ENCODE results near the gene VAV1. TPM values are rescaled to one million over a fixed set of nuclear protein-coding genes. Genes with fewer than 3 reads are reported as not detected.

VAV1 gene
- total and polyA plus RNA-seq, 4 donors = 0.60 to 13.3 (median 4.1) TPM

GRCh38 chr19:6730941-6731670, 41.4 kb upstream of the VAV1 start:
- peak overlapping the region; percentile 54 to 62 for H3K27ac ChIP-seq (ENCODE audit: low read depth in 1 of 2, low read length in 2 of 2)
- no peak for DNase-seq (ENCODE audit: low spot score)
- H3K9me3 ChIP-seq (ENCODE audit: control insufficient read depth in 4 of 4, low read length in 3 of 4) = no peaks in the 10 kb centered on the region
- peak overlapping the region in 1 of 3 donors; percentile 40 for H3K4me3 ChIP-seq (ENCODE audit: low read depth in 1 of 3, low read length in 3 of 3)
- TF ChIP-seq HNF4G (IDR thresholded peaks at IDR 0.05) (no peak), GABPA (IDR thresholded peaks at IDR 0.05 in 1 of 2, conservative IDR thresholded peaks at IDR 0.05 in 1 of 2) (no peak), HNF4A (conservative IDR thresholded peaks at IDR 0.05) (no peak), YY1 (IDR thresholded peaks at IDR 0.05) (no peak), EGR1 (IDR thresholded peaks at IDR 0.05; ENCODE audit: low read depth in 2 of 2) (no peak), RXRA (IDR thresholded peaks at IDR 0.05) (no peak), TAF1 (conservative IDR thresholded peaks at IDR 0.05) (no peak), FOXA2 (IDR thresholded peaks at IDR 0.05) (no peak), JUND (IDR thresholded peaks at IDR 0.05) (no peak), NR2F2 (IDR thresholded peaks at IDR 0.05) (no peak), RAD21 (IDR thresholded peaks at IDR 0.05) (no peak), SP1 (IDR thresholded peaks at IDR 0.05) (no peak)
- TF ChIP-seq, protein P1, sequence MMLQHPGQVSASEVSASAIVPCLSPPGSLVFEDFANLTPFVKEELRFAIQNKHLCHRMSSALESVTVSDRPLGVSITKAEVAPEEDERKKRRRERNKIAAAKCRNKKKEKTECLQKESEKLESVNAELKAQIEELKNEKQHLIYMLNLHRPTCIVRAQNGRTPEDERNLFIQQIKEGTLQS (IDR thresholded peaks at IDR 0.05) = no peak
- TF ChIP-seq, protein P2, sequence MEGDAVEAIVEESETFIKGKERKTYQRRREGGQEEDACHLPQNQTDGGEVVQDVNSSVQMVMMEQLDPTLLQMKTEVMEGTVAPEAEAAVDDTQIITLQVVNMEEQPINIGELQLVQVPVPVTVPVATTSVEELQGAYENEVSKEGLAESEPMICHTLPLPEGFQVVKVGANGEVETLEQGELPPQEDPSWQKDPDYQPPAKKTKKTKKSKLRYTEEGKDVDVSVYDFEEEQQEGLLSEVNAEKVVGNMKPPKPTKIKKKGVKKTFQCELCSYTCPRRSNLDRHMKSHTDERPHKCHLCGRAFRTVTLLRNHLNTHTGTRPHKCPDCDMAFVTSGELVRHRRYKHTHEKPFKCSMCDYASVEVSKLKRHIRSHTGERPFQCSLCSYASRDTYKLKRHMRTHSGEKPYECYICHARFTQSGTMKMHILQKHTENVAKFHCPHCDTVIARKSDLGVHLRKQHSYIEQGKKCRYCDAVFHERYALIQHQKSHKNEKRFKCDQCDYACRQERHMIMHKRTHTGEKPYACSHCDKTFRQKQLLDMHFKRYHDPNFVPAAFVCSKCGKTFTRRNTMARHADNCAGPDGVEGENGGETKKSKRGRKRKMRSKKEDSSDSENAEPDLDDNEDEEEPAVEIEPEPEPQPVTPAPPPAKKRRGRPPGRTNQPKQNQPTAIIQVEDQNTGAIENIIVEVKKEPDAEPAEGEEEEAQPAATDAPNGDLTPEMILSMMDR (IDR thresholded peaks at IDR 0.05; ENCODE audit: low read depth, low read length, missing input control) = no peak
- TF ChIP-seq, protein P3, sequence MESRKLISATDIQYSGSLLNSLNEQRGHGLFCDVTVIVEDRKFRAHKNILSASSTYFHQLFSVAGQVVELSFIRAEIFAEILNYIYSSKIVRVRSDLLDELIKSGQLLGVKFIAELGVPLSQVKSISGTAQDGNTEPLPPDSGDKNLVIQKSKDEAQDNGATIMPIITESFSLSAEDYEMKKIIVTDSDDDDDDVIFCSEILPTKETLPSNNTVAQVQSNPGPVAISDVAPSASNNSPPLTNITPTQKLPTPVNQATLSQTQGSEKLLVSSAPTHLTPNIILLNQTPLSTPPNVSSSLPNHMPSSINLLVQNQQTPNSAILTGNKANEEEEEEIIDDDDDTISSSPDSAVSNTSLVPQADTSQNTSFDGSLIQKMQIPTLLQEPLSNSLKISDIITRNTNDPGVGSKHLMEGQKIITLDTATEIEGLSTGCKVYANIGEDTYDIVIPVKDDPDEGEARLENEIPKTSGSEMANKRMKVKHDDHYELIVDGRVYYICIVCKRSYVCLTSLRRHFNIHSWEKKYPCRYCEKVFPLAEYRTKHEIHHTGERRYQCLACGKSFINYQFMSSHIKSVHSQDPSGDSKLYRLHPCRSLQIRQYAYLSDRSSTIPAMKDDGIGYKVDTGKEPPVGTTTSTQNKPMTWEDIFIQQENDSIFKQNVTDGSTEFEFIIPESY (IDR thresholded peaks at IDR 0.05) = no peak
- peaks cover 5 to 40% (median 27%) of the 10 kb centered on the region in 4 donors for H3K4me1 ChIP-seq (ENCODE audit: control insufficient read depth in 4 of 4, insufficient read depth in 4 of 4, low read length in 3 of 4)
- H3K27me3 ChIP-seq (ENCODE audit: control insufficient read depth in 4 of 4, insufficient read depth in 4 of 4, low read length in 3 of 4) = no peaks in the 10 kb centered on the region
- WGBS = 85% methylated on average over 30 of the region's 30 CpGs
- H3K9ac ChIP-seq (ENCODE audit: low read depth in 1 of 2, low read length in 2 of 2) = no peak overlapping the region
- H3K36me3 ChIP-seq (ENCODE audit: control insufficient read depth in 4 of 4, insufficient read depth in 3 of 4, low read depth in 1 of 4, low read length in 3 of 4) = peaks cover 2 to 11% (median 3%) of the 10 kb centered on the region in 4 donors

DNA sequence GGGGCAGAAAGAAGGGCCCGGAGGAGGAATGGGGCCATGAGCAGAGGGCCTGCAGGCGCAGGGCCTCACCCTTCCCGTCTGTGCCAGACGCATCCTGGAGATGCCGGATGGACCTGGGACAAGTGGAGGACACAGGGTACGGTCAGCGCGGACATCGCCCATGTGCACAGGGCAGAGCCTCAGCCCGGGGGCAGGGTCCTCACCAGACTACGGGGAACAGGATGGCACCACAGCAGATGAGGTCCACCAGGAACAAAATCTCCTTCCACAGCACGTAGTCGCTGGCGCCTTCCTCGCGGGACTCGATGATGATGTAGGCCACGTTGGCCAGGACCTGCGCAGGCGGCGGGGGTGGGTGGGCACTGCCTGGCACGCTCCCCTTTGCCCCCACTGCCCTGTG, 40.7 kb upstream of the VAV1 start:
- H3K36me3 ChIP-seq (ENCODE audit: control insufficient read depth in 4 of 4, insufficient read depth in 3 of 4, low read depth in 1 of 4, low read length in 3 of 4) = peaks cover 2 to 11% (median 3%) of the 10 kb centered on the region in 4 donors

More for the DNA sequence above, 40.7 kb upstream of the VAV1 start:
- TF ChIP-seq, protein P4, sequence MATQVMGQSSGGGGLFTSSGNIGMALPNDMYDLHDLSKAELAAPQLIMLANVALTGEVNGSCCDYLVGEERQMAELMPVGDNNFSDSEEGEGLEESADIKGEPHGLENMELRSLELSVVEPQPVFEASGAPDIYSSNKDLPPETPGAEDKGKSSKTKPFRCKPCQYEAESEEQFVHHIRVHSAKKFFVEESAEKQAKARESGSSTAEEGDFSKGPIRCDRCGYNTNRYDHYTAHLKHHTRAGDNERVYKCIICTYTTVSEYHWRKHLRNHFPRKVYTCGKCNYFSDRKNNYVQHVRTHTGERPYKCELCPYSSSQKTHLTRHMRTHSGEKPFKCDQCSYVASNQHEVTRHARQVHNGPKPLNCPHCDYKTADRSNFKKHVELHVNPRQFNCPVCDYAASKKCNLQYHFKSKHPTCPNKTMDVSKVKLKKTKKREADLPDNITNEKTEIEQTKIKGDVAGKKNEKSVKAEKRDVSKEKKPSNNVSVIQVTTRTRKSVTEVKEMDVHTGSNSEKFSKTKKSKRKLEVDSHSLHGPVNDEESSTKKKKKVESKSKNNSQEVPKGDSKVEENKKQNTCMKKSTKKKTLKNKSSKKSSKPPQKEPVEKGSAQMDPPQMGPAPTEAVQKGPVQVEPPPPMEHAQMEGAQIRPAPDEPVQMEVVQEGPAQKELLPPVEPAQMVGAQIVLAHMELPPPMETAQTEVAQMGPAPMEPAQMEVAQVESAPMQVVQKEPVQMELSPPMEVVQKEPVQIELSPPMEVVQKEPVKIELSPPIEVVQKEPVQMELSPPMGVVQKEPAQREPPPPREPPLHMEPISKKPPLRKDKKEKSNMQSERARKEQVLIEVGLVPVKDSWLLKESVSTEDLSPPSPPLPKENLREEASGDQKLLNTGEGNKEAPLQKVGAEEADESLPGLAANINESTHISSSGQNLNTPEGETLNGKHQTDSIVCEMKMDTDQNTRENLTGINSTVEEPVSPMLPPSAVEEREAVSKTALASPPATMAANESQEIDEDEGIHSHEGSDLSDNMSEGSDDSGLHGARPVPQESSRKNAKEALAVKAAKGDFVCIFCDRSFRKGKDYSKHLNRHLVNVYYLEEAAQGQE (IDR thresholded peaks at IDR 0.05) = no peak
- TF ChIP-seq EGR1 (IDR thresholded peaks at IDR 0.05; ENCODE audit: low read depth in 2 of 2) = no peak
- no peak for TF ChIP-seq HNF4A (conservative IDR thresholded peaks at IDR 0.05)
- no peak for TF ChIP-seq GABPA (IDR thresholded peaks at IDR 0.05 in 1 of 2, conservative IDR thresholded peaks at IDR 0.05 in 1 of 2)
- TF ChIP-seq FOXA1 (IDR thresholded peaks at IDR 0.05) = no peak
- TF ChIP-seq MAX (IDR thresholded peaks at IDR 0.05) = no peak
- TF ChIP-seq, protein P3 (IDR thresholded peaks at IDR 0.05) = no peak
- TF ChIP-seq HNF4G (IDR thresholded peaks at IDR 0.05) = no peak
- no peak for TF ChIP-seq JUND (IDR thresholded peaks at IDR 0.05)
- TF ChIP-seq RAD21 (IDR thresholded peaks at IDR 0.05) = no peak
- Histone ChIP-seq H3K4me3 (ENCODE audit: low read depth in 1 of 3, low read length in 3 of 3) (no peak overlapping the region), H3K9ac (ENCODE audit: low read depth in 1 of 2, low read length in 2 of 2) (no peak overlapping the region), H3K27me3 (ENCODE audit: control insufficient read depth in 4 of 4, insufficient read depth in 4 of 4, low read length in 3 of 4) (no peaks in the 10 kb centered on the region), H3K27ac (ENCODE audit: low read depth in 1 of 2, low read length in 2 of 2) (no peak overlapping the region), H3K4me1 (ENCODE audit: control insufficient read depth in 4 of 4, insufficient read depth in 4 of 4, low read length in 3 of 4) (peaks cover 5 to 46% (median 30%) of the 10 kb centered on the region in 4 donors), H3K9me3 (ENCODE audit: control insufficient read depth in 4 of 4, low read length in 3 of 4) (no peaks in the 10 kb centered on the region)
- 92% methylated on average over 22 of the region's 22 CpGs for WGBS
- no peak for DNase-seq (ENCODE audit: low spot score)
